ENCODE data around the gene TBX2.

TBX2 gene

DNA sequence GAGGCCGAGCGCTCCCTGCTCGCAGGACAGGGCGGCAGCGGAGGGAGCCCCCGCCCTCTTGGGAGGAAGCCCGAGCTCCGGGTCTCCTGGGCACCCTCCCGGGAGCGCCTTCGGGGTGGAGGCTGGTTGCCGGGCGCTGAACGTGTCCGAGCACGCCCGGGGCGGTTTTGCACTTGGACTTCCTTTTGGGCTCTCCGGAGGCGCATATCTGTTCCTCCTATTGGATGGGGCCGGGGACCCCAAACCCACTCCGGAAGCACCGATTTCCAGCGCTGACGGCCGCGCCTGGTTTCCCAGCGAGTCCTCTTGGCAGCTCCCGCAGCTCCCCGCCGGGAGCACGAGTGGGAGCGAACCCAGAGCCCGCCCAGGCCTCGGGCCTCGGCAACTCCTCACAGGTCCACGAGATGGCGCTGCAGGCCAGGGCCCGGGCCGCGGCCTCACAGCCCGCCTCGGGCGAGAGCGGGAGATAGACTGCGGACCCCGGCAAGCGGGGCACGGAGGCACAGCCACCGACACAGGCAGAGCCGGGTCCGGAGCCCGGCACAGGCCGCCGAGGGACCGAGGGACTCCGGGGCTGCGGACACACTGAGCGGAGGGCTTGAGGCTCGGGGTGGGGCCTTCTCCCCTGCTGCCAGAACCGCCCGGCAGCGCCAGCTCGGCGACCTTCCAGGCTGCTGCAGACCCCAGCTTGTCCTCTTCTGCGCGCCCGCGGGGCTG lies 12.7 kb downstream of the TBX2 start (continued):
- TF ChIP-seq REST (tag by site-specific recombination; IDR thresholded peaks at IDR 0.05) (no peak), ZNF248 (tag by site-specific recombination; IDR thresholded peaks at IDR 0.05) (no peak), MZF1 (tag by site-specific recombination; IDR thresholded peaks at IDR 0.05; ENCODE audit: borderline replicate concordance) (no peak), ZNF112 (tag by site-specific recombination; IDR thresholded peaks at IDR 0.05) (no peak), ZNF558 (tag by site-specific recombination; IDR thresholded peaks at IDR 0.05) (no peak), ZNF621 (tag by site-specific recombination; IDR thresholded peaks at IDR 0.05) (no peak), ZNF76 (tag by site-specific recombination; IDR thresholded peaks at IDR 0.05; ENCODE audit: borderline replicate concordance, low read depth) (no peak), ZNF776 (tag by site-specific recombination; IDR thresholded peaks at IDR 0.05; ENCODE audit: borderline replicate concordance) (no peak), KLF7 (tag by site-specific recombination; IDR thresholded peaks at IDR 0.05; ENCODE audit: borderline replicate concordance) (peak; percentile 81), ZNF510 (tag by site-specific recombination; IDR thresholded peaks at IDR 0.05; ENCODE audit: insufficient replicate concordance) (no peak), ZNF155 (tag by site-specific recombination; IDR thresholded peaks at IDR 0.05) (no peak), ZNF292 (tag by site-specific recombination; IDR thresholded peaks at IDR 0.05; ENCODE audit: borderline replicate concordance, low read depth) (no peak), BCL11A (tag by site-specific recombination; IDR thresholded peaks at IDR 0.05; ENCODE audit: low read depth) (no peak), ZNF140 (tag by site-specific recombination; IDR thresholded peaks at IDR 0.05) (no peak), ZNF600 (tag by site-specific recombination; IDR thresholded peaks at IDR 0.05) (peak; percentile 90), ZNF48 (tag by site-specific recombination; IDR thresholded peaks at IDR 0.05) (no peak), ZNF596 (tag by site-specific recombination; IDR thresholded peaks at IDR 0.05) (peak; percentile 52), KLF16 (tag by site-specific recombination; IDR thresholded peaks at IDR 0.05) (peak; percentile 22; the same call in 1 of the 2 replicates), ZNF404 (tag by site-specific recombination; IDR thresholded peaks at IDR 0.05) (no peak), ZNF362 (tag by site-specific recombination; IDR thresholded peaks at IDR 0.05) (no peak), ZNF121 (tag by site-specific recombination; IDR thresholded peaks at IDR 0.05) (no peak), ZNF416 (tag by site-specific recombination; IDR thresholded peaks at IDR 0.05) (no peak)
- TF ChIP-seq, protein P1, sequence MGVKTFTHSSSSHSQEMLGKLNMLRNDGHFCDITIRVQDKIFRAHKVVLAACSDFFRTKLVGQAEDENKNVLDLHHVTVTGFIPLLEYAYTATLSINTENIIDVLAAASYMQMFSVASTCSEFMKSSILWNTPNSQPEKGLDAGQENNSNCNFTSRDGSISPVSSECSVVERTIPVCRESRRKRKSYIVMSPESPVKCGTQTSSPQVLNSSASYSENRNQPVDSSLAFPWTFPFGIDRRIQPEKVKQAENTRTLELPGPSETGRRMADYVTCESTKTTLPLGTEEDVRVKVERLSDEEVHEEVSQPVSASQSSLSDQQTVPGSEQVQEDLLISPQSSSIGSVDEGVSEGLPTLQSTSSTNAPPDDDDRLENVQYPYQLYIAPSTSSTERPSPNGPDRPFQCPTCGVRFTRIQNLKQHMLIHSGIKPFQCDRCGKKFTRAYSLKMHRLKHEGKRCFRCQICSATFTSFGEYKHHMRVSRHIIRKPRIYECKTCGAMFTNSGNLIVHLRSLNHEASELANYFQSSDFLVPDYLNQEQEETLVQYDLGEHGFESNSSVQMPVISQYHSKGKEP (tag by site-specific recombination; IDR thresholded peaks at IDR 0.05): no peak
- TF ChIP-seq, protein P2, sequence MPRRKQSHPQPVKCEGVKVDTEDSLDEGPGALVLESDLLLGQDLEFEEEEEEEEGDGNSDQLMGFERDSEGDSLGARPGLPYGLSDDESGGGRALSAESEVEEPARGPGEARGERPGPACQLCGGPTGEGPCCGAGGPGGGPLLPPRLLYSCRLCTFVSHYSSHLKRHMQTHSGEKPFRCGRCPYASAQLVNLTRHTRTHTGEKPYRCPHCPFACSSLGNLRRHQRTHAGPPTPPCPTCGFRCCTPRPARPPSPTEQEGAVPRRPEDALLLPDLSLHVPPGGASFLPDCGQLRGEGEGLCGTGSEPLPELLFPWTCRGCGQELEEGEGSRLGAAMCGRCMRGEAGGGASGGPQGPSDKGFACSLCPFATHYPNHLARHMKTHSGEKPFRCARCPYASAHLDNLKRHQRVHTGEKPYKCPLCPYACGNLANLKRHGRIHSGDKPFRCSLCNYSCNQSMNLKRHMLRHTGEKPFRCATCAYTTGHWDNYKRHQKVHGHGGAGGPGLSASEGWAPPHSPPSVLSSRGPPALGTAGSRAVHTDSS (tag by site-specific recombination; IDR thresholded peaks at IDR 0.05): no peak
- TF ChIP-seq, protein P3, sequence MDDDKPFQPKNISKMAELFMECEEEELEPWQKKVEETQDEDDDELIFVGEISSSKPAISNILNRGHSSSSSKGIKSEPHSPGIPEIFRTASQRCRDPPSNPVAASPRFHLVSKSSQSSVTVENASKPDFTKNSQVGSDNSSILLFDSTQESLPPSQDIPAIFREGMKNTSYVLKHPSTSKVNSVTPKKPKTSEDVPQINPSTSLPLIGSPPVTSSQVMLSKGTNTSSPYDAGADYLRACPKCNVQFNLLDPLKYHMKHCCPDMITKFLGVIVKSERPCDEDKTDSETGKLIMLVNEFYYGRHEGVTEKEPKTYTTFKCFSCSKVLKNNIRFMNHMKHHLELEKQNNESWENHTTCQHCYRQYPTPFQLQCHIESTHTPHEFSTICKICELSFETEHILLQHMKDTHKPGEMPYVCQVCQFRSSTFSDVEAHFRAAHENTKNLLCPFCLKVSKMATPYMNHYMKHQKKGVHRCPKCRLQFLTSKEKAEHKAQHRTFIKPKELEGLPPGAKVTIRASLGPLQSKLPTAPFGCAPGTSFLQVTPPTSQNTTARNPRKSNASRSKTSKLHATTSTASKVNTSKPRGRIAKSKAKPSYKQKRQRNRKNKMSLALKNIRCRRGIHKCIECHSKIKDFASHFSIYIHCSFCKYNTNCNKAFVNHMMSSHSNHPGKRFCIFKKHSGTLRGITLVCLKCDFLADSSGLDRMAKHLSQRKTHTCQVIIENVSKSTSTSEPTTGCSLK (tag by site-specific recombination; IDR thresholded peaks at IDR 0.05): no peak
- TF ChIP-seq, protein P4, sequence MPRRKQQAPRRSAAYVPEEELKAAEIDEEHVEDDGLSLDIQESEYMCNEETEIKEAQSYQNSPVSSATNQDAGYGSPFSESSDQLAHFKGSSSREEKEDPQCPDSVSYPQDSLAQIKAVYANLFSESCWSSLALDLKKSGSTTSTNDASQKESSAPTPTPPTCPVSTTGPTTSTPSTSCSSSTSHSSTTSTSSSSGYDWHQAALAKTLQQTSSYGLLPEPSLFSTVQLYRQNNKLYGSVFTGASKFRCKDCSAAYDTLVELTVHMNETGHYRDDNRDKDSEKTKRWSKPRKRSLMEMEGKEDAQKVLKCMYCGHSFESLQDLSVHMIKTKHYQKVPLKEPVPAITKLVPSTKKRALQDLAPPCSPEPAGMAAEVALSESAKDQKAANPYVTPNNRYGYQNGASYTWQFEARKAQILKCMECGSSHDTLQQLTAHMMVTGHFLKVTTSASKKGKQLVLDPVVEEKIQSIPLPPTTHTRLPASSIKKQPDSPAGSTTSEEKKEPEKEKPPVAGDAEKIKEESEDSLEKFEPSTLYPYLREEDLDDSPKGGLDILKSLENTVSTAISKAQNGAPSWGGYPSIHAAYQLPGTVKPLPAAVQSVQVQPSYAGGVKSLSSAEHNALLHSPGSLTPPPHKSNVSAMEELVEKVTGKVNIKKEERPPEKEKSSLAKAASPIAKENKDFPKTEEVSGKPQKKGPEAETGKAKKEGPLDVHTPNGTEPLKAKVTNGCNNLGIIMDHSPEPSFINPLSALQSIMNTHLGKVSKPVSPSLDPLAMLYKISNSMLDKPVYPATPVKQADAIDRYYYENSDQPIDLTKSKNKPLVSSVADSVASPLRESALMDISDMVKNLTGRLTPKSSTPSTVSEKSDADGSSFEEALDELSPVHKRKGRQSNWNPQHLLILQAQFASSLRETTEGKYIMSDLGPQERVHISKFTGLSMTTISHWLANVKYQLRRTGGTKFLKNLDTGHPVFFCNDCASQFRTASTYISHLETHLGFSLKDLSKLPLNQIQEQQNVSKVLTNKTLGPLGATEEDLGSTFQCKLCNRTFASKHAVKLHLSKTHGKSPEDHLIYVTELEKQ (tag by site-specific recombination; IDR thresholded peaks at IDR 0.05; ENCODE audit: borderline replicate concordance): no peak; the same call in 1 of the 2 replicates
